Lower lobe of right lung (tissue), 2 donors: ENCODE results near the gene ATP13A1. TPM values are rescaled to one million over a fixed set of nuclear protein-coding genes. Genes with fewer than 3 reads are reported as not detected.
"Not testable (repeated sequence)": the region's sequence is repeated elsewhere in the genome, so short reads cannot be mapped to it uniquely, and the experiment has no call there.

Experiments
- ATAC-seq, 2 donors: fragments of 200-7000 bp; cut with Tn5 transposase; one replicate each; pipeline ENCODE4 v1.9.1; 2020 to 2022; ENCODE audit warnings: mild to moderate bottlenecking in 2 of 2, moderate library complexity in 2 of 2
- DNase-seq: peaks from one replicate; pipeline ENCODE4 v3.0.0-alpha.2; 2020
- H3K27ac ChIP-seq: fragments of 200-600 bp; one replicate; pipeline ENCODE4 v1.8.0; 2022
- H3K27me3 ChIP-seq: fragments of 200-600 bp; one replicate; pipeline ENCODE4 v1.8.0; 2022; ENCODE audit warnings: low read depth
- H3K36me3 ChIP-seq: fragments of 200-600 bp; one replicate; pipeline ENCODE4 v1.8.0; 2022; ENCODE audit warnings: mild to moderate bottlenecking
- H3K4me1 ChIP-seq: fragments of 200-600 bp; one replicate; pipeline ENCODE4 v1.8.0; 2022
- H3K4me3 ChIP-seq: fragments of 200-600 bp; one replicate; pipeline ENCODE4 v1.8.0; 2022; ENCODE audit warnings: mild to moderate bottlenecking
- H3K9me3 ChIP-seq: fragments of 200-600 bp; one replicate; pipeline ENCODE4 v1.8.0; 2022
- intact Hi-C: fragments of 100-400 bp; cut with DNase I; formaldehyde crosslinking; loops from one replicate; pipeline ENCODE4 v1.11.0; 2022
- total RNA-seq: library from RNA; stranded (reverse); fragmentation: NEBNext Ultra II Directional; extraction: Animal tissue kit (Norgen Biotek cat#: 25700); gene quantifications from one replicate; pipeline ENCODE4 v1.2.1, GENCODE V29; 2021
- TF ChIP-seq, protein P1 (sequence below): fragments of 200-600 bp; IDR thresholded peaks from one replicate; pipeline ENCODE4 v1.8.0; 2022; ENCODE audit warnings: antibody characterized with exemption, mild to moderate bottlenecking
- donor health status: DM: no; HTN: yes; CAD: no; lungs with severe emphysema.

ATP13A1 gene
- total RNA-seq, 1 donor from 2014 or later = 71.9 TPM

DNA sequence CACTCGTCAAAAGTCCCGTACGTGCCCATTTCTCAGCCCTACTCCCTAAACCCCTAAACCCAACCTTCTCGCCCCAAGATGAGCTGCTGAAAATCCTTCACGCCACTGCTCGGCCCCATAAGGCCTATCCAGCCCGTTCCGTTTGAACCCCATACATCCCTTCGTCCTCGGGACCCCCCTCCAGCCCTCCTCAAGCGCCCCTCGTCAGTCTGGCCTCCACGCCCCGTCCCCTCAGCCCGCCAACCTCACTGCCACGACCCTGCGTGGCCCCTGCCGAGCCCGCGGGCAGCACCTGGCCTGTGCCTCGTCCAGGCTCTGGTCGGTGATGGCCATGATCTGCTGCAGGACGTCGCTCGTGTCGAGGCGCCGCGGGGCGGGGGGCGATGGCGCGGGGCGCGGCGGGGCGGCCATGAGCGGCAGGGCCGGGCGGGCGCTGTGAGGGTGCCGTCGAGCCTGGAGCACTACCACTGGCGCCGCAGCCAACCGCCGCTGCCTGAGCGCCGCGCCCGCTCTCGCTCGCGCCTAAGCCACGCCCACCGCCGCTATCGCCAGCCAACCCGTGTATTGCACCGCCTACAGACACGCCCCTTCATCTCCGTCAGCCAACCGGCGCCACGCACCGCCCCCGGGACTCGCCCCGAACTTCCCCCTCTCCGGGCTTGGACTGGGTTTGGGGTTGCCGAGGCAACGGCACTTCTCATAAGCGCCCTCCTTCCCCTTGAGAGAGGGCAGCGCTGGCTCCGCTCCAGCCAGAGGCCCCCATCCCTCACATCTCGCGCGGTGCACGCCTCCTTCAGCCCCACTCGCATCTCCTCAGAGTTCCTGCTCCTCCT is 45.0 kb downstream of the ATP13A1 start, which contains the start of gene PBX4:
Gene PBX4 (minus strand): TSS at position 469 of the 833 bp plus-strand sequence. CDS start 58 bp downstream, at position 411.
- no peaks in the 10 kb centered on the region for H3K36me3 ChIP-seq
- peak within 1 kb of the TSS; percentile 60 for H3K4me3 ChIP-seq
- intact Hi-C loops = no loop called here
- H3K27me3 ChIP-seq = no peaks in the 10 kb centered on the region
- TF ChIP-seq, protein P1, sequence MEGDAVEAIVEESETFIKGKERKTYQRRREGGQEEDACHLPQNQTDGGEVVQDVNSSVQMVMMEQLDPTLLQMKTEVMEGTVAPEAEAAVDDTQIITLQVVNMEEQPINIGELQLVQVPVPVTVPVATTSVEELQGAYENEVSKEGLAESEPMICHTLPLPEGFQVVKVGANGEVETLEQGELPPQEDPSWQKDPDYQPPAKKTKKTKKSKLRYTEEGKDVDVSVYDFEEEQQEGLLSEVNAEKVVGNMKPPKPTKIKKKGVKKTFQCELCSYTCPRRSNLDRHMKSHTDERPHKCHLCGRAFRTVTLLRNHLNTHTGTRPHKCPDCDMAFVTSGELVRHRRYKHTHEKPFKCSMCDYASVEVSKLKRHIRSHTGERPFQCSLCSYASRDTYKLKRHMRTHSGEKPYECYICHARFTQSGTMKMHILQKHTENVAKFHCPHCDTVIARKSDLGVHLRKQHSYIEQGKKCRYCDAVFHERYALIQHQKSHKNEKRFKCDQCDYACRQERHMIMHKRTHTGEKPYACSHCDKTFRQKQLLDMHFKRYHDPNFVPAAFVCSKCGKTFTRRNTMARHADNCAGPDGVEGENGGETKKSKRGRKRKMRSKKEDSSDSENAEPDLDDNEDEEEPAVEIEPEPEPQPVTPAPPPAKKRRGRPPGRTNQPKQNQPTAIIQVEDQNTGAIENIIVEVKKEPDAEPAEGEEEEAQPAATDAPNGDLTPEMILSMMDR = no peak
- DNase-seq (peak; percentile 98), ATAC-seq (peak; percentile 99 to 100)
- no peaks in the 10 kb centered on the region for H3K9me3 ChIP-seq
- H3K27ac ChIP-seq = no peak within 1 kb of the TSS
- peaks cover 9% of the 10 kb centered on the region for H3K4me1 ChIP-seq

DNA sequence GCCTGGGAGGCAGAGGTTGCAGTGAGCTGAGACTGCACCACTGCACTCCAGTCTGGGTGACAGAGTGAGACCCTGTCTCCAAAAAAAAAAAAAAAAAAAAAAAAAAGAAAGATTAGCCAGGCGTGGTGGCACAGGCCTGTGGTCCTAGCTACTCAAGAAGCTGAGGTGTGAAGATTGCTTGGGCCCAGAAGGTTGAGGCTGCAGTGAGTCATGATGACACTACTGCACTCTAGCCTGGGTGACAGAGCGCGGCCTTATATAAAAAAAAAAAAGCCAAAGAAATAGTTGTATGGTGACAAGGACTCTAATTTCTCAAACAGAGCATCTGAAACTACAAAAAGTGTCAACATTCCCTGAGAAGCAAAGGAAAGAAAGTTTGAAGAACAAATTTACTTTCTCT is 48.4 kb downstream of the ATP13A1 start:
- intact Hi-C loops = no loop called here
- Histone ChIP-seq H3K36me3 (no peaks in the 10 kb centered on the region), H3K27me3 (no peaks in the 10 kb centered on the region), H3K4me1 (peaks cover 9% of the 10 kb centered on the region), H3K27ac (no peak overlapping the region), H3K9me3 (no peaks in the 10 kb centered on the region), H3K4me3 (no peak overlapping the region)
- ATAC-seq (no peak), DNase-seq (no peak)
- TF ChIP-seq, protein P1 = no peak

DNA sequence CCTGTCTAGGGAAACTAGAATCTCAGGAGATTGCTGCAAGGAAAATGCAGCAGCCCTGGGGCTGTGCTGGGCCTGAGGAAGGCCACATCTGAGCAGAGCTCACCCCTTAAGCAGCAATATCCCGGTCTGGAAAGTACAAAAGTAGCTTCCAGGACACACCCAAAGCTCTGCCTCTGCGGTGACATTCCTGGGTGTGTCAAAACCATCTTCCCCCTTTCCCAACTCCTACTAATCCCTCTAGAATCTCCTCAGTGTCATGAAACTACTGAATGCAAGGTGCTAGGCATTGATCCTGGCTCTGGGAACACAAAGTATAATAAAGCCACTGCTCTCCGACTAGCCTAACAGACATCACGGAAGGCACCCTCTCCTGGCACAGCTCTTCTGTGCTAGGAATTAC is 50.0 kb downstream of the ATP13A1 start:
- Histone ChIP-seq H3K9me3 (no peaks in the 10 kb centered on the region), H3K4me1 (peaks cover 9% of the 10 kb centered on the region)
- ATAC-seq = peak in 1 of 2 donors; percentile 27

DNA sequence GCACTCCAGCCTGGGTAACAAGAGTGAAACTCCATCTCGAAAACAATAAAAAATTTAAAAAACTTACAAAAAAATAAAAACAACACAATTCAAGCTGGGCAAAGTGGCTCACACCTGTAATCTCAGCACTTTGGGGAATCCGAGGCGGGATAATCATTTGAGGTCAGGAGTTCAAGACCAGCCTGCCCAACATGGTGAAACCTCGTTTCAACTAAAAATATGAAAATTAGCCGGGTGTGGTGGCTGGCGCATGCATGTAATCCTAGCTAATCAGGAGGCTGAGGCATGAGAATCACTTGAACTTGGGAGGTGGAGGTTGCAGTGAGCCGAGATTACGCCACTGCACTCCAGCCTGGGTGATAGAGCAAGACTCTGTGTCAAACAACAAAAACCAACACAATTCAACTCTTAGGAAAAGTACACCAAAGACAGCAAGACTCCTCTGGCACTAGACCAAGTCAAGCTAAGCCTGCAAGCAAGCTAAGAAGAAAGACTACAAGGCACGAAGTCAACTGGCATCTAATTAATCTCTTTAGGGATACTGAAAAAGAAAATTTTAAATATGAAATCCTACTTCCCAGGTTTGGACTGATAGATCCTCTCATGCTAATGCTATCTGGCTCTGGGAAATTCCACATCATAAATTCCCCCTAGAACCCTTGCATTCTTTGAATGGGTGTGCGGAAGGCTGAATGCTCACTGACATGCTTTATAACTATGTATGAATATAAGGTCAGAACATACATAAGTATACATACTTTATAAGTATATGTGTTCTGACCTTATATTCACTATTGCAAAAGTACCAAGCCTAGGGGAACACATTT is 52.9 kb downstream of the ATP13A1 start:
- Histone ChIP-seq H3K27ac (no peak overlapping the region), H3K4me3 (no peak overlapping the region), H3K4me1 (no peaks in the 10 kb centered on the region), H3K27me3 (no peaks in the 10 kb centered on the region), H3K36me3 (no peaks in the 10 kb centered on the region), H3K9me3 (no peaks in the 10 kb centered on the region)
- intact Hi-C loops = no loop called here
- TF ChIP-seq, protein P1 = no peak
- DNase-seq (no peak), ATAC-seq (no peak)

More for the DNA sequence above, 50.0 kb downstream of the ATP13A1 start:
- intact Hi-C loops = no loop called here
- no peak for DNase-seq
- TF ChIP-seq, protein P1 = no peak
- H3K4me3 ChIP-seq = no peak overlapping the region
- H3K36me3 ChIP-seq = no peaks in the 10 kb centered on the region
- H3K27ac ChIP-seq = no peak overlapping the region
- H3K27me3 ChIP-seq = no peaks in the 10 kb centered on the region

DNA sequence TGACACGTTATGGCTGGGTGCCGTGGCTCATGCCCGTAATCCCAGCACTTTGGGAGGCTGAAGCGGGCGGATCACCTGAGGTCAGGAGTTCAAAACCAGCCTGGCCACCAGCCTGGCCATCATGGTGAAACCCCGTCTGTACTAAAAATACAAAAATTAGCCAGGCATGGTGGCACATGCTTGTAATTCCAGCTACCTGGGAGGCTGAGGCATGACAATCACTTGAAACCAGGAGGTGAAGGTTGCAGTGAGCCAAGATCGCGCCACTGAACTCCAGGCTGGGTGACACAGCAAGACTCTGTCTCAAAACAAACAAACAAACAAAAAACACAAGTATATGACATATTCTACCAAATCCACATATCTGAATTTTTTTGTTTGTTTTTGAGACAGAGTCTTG is 56.8 kb downstream of the ATP13A1 start:
- not testable (repeated sequence) for ATAC-seq, H3K4me1 ChIP-seq

More for the DNA sequence above, 56.8 kb downstream of the ATP13A1 start:
- H3K27me3 ChIP-seq, H3K9me3 ChIP-seq, DNase-seq, H3K36me3 ChIP-seq, H3K4me3 ChIP-seq, intact Hi-C loops, H3K27ac ChIP-seq: not testable (repeated sequence)
